ENCODE data around the gene ABCC12.
A peak's percentile ranks its signal among the peaks of the same experiment; 100 is the strongest.

The ABCC12 gene

GRCh38 chr16:48131201-48131935, 24.4 kb downstream of the ABCC12 start:
- DNase-seq, result no peak

GRCh38 chr16:48129926-48130325, 25.9 kb downstream of the ABCC12 start:
- no peak for DNase-seq

- no peak for DNase-seq
These were observed 27.0 kb downstream of the ABCC12 start for GRCh38 chr16:48128769-48129168.

GRCh38 chr16:48126801-48127644, 28.8 kb downstream of the ABCC12 start:
- DNase-seq, result peak; percentile 79

GRCh38 chr16:48125888-48126287, 29.9 kb downstream of the ABCC12 start:
- no peak for DNase-seq

- DNase-seq, result no peak
These were observed 31.5 kb downstream of the ABCC12 start for GRCh38 chr16:48124266-48124665.

GRCh38 chr16:48123104-48123788, 32.5 kb downstream of the ABCC12 start:
- DNase-seq, result no peak

- no peak for DNase-seq
These were observed 34.5 kb downstream of the ABCC12 start for GRCh38 chr16:48121276-48121675.

- no peak for DNase-seq
These were observed 37.0 kb downstream of the ABCC12 start for GRCh38 chr16:48118841-48119240.

- peak; percentile 75 for DNase-seq
These were observed 38.3 kb downstream of the ABCC12 start for GRCh38 chr16:48117217-48118105.

GRCh38 chr16:48115299-48115698, 40.5 kb downstream of the ABCC12 start:
- DNase-seq, result no peak

- no peak for DNase-seq
These were observed 41.4 kb downstream of the ABCC12 start for GRCh38 chr16:48114410-48114809.

GRCh38 chr16:48113471-48113870, 42.3 kb downstream of the ABCC12 start:
- no peak for DNase-seq

GRCh38 chr16:48113001-48113400, 42.8 kb downstream of the ABCC12 start:
- DNase-seq, result no peak

GRCh38 chr16:48112600-48112999, 43.2 kb downstream of the ABCC12 start:
- no peak for DNase-seq

GRCh38 chr16:48110982-48111381, 44.8 kb downstream of the ABCC12 start:
- no peak for DNase-seq

GRCh38 chr16:48110000-48110399, 45.8 kb downstream of the ABCC12 start:
- DNase-seq, result no peak

- no peak for DNase-seq
These were observed 46.3 kb downstream of the ABCC12 start for GRCh38 chr16:48109475-48109874.

- no peak for DNase-seq
These were observed 49.3 kb downstream of the ABCC12 start for GRCh38 chr16:48106446-48106845.

Measured in NCI-H1092 (cell line).